Vagina (tissue), 2 donors: ENCODE results near the gene COL23A1. TPM values are rescaled to one million over a fixed set of nuclear protein-coding genes. Genes with fewer than 3 reads are reported as not detected.

Experiments used
- DNase-seq, 2 donors: peaks; one replicate each; pipeline ENCODE4 v3.0.0-alpha.2; 2017; ENCODE audit errors: extremely low spot score in 2 of 2
- H3K27ac ChIP-seq: fragments of 200-600 bp; sonication (generic); one replicate; pipeline ENCODE4 v1.5.1; 2019
- H3K27me3 ChIP-seq: fragments of 200-600 bp; sonication (generic); one replicate; pipeline ENCODE4 v1.5.1; 2019
- H3K36me3 ChIP-seq, 2 donors: fragments of 200-600 bp; sonication (generic); one replicate each; pipeline ENCODE4 v1.5.1; 2017 to 2019
- H3K4me1 ChIP-seq: fragments of 200-600 bp; sonication (generic); one replicate; pipeline ENCODE4 v1.5.1; 2019
- H3K4me3 ChIP-seq, 2 donors: fragments of 200-600 bp; sonication (generic); 1 replicate in 1 of 2; 2 replicates in 1 of 2; pipeline ENCODE4 v1.5.1; 2016 to 2019
- H3K9me3 ChIP-seq: fragments of 200-600 bp; sonication (generic); one replicate; pipeline ENCODE4 v1.5.1; 2019
- POLR2A ChIP-seq, 2 donors: fragments of 450-650 bp; IDR thresholded peaks; one replicate each; pipeline ENCODE4 v1.6.1; 2017; ENCODE audit warnings: antibody characterized with exemption in 2 of 2, mild to moderate bottlenecking in 2 of 2, moderate library complexity in 2 of 2
- POLR2AphosphoS5 ChIP-seq, 2 donors: sonication (generic); formaldehyde crosslinking; IDR thresholded peaks; one replicate each; pipeline ENCODE4 v1.9.0; 2017; ENCODE audit warnings: antibody characterized with exemption in 2 of 2, mild to moderate bottlenecking in 2 of 2, low read depth in 1 of 2; ENCODE audit not compliant: insufficient read depth in 1 of 2
- intact Hi-C: fragments of 100-400 bp; cut with DNase I; formaldehyde crosslinking; loops from one replicate; pipeline ENCODE4 v1.15.1; 2023
- total RNA-seq: library from RNA; depleted of rRNA; stranded (reverse); fragments of >200 nt; gene quantifications from one replicate; pipeline ENCODE4 v1.2.3, GENCODE V29; 2016
- TF ChIP-seq, protein P1 (sequence below), 3 experiments: fragments of 450-650 bp in 2 of 3; fragments of 200-600 bp in 1 of 3; sonication (generic) in 1 of 3; IDR thresholded peaks; one replicate each; pipeline ENCODE4 v1.5.1; 2017 to 2019; ENCODE audit warnings: antibody characterized with exemption in 3 of 3, mild to moderate bottlenecking in 2 of 3, moderate library complexity in 2 of 3

The COL23A1 gene
- total RNA-seq, 1 donor from 2014 or later: 3.7 TPM

DNA sequence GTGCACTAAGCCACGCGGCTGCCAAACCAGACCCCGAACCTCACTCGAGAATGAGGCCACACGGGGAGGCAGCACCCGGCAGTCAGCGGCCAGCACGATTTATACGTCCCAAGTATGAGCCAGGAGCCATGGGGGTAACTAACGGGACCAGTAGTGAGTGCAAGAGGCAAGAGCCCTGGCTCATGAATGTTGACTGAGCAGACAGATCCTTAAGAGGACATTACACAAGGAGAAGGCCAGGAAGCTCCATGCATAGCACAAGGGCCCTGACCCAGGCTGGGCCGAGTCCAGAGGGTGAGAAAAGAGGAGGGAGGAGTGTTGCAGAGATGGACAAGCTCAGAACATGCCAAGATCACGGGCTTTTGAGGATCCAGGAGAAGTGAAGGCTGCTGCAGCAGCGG lies 299.0 kb downstream of the COL23A1 start:
- no peak for DNase-seq
- no peaks in the 10 kb centered on the region for H3K9me3 ChIP-seq
- TF ChIP-seq POLR2AphosphoS5 (IDR thresholded peaks at IDR 0.05; ENCODE audit: insufficient read depth in 1 of 2, low read depth in 1 of 2): no peak
- no peak overlapping the region for H3K4me3 ChIP-seq
- intact Hi-C loops: no loop called here
- peaks cover 18% of the 10 kb centered on the region for H3K4me1 ChIP-seq
- no peak overlapping the region for H3K27ac ChIP-seq
- no peaks in the 10 kb centered on the region for H3K36me3 ChIP-seq
- H3K27me3 ChIP-seq: no peaks in the 10 kb centered on the region

GRCh38 chr5:178290376-178290775 lies 299.8 kb downstream of the COL23A1 start:
- intact Hi-C loops: no loop called here
- no peaks in the 10 kb centered on the region for H3K27me3 ChIP-seq
- TF ChIP-seq POLR2A (IDR thresholded peaks at IDR 0.05) (no peak), POLR2AphosphoS5 (IDR thresholded peaks at IDR 0.05; ENCODE audit: insufficient read depth in 1 of 2, low read depth in 1 of 2) (no peak)
- TF ChIP-seq, protein P1, sequence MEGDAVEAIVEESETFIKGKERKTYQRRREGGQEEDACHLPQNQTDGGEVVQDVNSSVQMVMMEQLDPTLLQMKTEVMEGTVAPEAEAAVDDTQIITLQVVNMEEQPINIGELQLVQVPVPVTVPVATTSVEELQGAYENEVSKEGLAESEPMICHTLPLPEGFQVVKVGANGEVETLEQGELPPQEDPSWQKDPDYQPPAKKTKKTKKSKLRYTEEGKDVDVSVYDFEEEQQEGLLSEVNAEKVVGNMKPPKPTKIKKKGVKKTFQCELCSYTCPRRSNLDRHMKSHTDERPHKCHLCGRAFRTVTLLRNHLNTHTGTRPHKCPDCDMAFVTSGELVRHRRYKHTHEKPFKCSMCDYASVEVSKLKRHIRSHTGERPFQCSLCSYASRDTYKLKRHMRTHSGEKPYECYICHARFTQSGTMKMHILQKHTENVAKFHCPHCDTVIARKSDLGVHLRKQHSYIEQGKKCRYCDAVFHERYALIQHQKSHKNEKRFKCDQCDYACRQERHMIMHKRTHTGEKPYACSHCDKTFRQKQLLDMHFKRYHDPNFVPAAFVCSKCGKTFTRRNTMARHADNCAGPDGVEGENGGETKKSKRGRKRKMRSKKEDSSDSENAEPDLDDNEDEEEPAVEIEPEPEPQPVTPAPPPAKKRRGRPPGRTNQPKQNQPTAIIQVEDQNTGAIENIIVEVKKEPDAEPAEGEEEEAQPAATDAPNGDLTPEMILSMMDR (IDR thresholded peaks at IDR 0.05): no peak
- H3K36me3 ChIP-seq: no peaks in the 10 kb centered on the region
- H3K27ac ChIP-seq: no peak overlapping the region
- no peak overlapping the region for H3K4me3 ChIP-seq
- H3K9me3 ChIP-seq: no peaks in the 10 kb centered on the region
- no peak for DNase-seq
- peaks cover 18% of the 10 kb centered on the region for H3K4me1 ChIP-seq

DNA sequence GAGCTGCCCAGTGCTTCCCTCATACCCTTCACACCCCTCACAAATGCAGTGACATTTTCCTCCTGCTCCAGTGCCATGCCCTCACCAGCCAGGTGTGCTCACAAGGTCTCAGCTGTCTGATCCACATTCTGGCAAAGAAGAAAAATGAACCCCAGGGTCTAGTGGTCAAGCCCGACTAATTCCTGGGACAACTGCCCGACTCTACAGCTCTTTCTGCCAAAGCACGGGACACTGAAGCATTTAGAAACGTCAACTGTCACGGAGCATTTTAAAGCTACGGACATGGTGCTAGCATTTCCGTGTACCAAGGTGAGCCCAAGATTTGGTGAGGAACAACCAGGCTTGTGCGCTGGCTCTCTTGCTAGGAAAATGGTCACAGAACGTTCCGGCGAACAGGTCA lies 300.8 kb downstream of the COL23A1 start:
- Histone ChIP-seq H3K4me1 (peaks cover 18% of the 10 kb centered on the region), H3K36me3 (no peaks in the 10 kb centered on the region), H3K27ac (no peak overlapping the region), H3K27me3 (no peaks in the 10 kb centered on the region), H3K4me3 (no peak overlapping the region), H3K9me3 (no peaks in the 10 kb centered on the region)
- intact Hi-C loops: no loop called here
- DNase-seq: no peak
- TF ChIP-seq, protein P1 (IDR thresholded peaks at IDR 0.05): no peak
- TF ChIP-seq POLR2AphosphoS5 (IDR thresholded peaks at IDR 0.05; ENCODE audit: insufficient read depth in 1 of 2, low read depth in 1 of 2): no peak
- no peak for TF ChIP-seq POLR2A (IDR thresholded peaks at IDR 0.05)

GRCh38 chr5:178288401-178289368 lies 301.5 kb downstream of the COL23A1 start:
- intact Hi-C loops: no loop called here
- H3K4me3 ChIP-seq: no peak overlapping the region
- H3K9me3 ChIP-seq: peaks cover 7% of the 10 kb centered on the region
- peaks cover 18% of the 10 kb centered on the region for H3K4me1 ChIP-seq
- DNase-seq: no peak
- no peaks in the 10 kb centered on the region for H3K27me3 ChIP-seq
- no peak overlapping the region for H3K27ac ChIP-seq
- TF ChIP-seq POLR2A (IDR thresholded peaks at IDR 0.05) (no peak), POLR2AphosphoS5 (IDR thresholded peaks at IDR 0.05; ENCODE audit: insufficient read depth in 1 of 2, low read depth in 1 of 2) (peak in 1 of 2 donors; percentile 68)
- TF ChIP-seq, protein P1 (IDR thresholded peaks at IDR 0.05): no peak
- H3K36me3 ChIP-seq: no peaks in the 10 kb centered on the region

DNA sequence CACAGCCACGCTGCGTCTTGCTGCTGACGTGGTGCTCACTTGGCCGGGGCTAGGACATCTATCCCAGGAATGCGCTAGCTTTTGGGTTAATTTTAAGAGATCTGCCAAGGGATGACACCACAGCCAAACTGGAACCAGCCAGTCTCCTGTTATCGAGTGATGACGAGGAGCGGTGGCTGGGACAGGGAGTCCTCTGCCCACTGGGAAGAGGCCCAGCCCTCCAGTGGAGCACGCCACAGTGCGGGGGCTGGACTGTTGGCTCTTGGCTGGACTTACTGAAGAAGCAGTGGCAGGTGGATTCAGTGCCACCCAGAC lies 302.4 kb downstream of the COL23A1 start:
- H3K4me1 ChIP-seq: peaks cover 18% of the 10 kb centered on the region
- intact Hi-C loops: no loop called here
- TF ChIP-seq POLR2AphosphoS5 (IDR thresholded peaks at IDR 0.05; ENCODE audit: insufficient read depth in 1 of 2, low read depth in 1 of 2) (no peak), POLR2A (IDR thresholded peaks at IDR 0.05) (no peak)
- TF ChIP-seq, protein P1 (IDR thresholded peaks at IDR 0.05): no peak
- no peaks in the 10 kb centered on the region for H3K36me3 ChIP-seq
- H3K9me3 ChIP-seq: peaks cover 11% of the 10 kb centered on the region
- no peak overlapping the region for H3K4me3 ChIP-seq
- DNase-seq: no peak
- H3K27me3 ChIP-seq: no peaks in the 10 kb centered on the region
- no peak overlapping the region for H3K27ac ChIP-seq
